NCI-H524 treated with DMSO at 0.1 percent for 48 hours (cell line): ENCODE measurements around the gene PIP5K1C.
"Not testable (repeated sequence)": the region's sequence is repeated elsewhere in the genome, so short reads cannot be mapped to it uniquely, and the experiment has no call there.

Experiments
- DNase-seq: peaks from one replicate; lab custom pipeline; 2025; lab: John Stamatoyannopoulos, UW

Gene PIP5K1C

GRCh38 chr19:3586707-3587346 lies 113.4 kb downstream of the PIP5K1C start:
- DNase-seq = no peak

- no peak for DNase-seq
These were observed 114.1 kb downstream of the PIP5K1C start for GRCh38 chr19:3586127-3586626.

- DNase-seq = no peak
These were observed 114.8 kb downstream of the PIP5K1C start, which contains the start of gene GIPC3 for GRCh38 chr19:3585301-3586126. Gene GIPC3 (plus strand): TSS chr19:3585478. CDS start chr19:3585598, 120 bp downstream.

GRCh38 chr19:3584036-3584802 lies 116.0 kb downstream of the PIP5K1C start:
- not testable (repeated sequence) for DNase-seq

- DNase-seq = not testable (repeated sequence)
These were observed 118.5 kb downstream of the PIP5K1C start for GRCh38 chr19:3581792-3582191.
